IMR-90 (cell line): ENCODE measurements around the gene SCN1B. TPM values are rescaled to one million over a fixed set of nuclear protein-coding genes. Genes with fewer than 3 reads are reported as not detected.

Experiments used
- ATAC-seq: fragments of 200-7000 bp; cut with Tn5 transposase; 2 replicates; pipeline ENCODE4 v1.9.1; 2020; ENCODE audit warnings: low read depth, mild to moderate bottlenecking, moderate library complexity
- BruUV-seq: library from RNA; stranded (reverse); fragments of 400-500 nt; replicated peaks from 2 replicates; lab custom pipeline; 2021; lab: Mats Ljungman, UMichigan
- CTCF ChIA-PET: fragments of 300-600 bp; formaldehyde crosslinking; extraction: SDS; loops from one replicate; lab custom pipeline; 2021; ENCODE audit warnings: antibody characterized with exemption; lab: Yijun Ruan, JAX
- POLR2A ChIA-PET: fragments of 300-600 bp; sonication (Branson Sonifier 250); formaldehyde crosslinking; loops from one replicate; lab custom pipeline; 2022; ENCODE audit warnings: antibody characterized with exemption; ENCODE audit not compliant: unreplicated experiment; lab: Charles Lee
- DNase-seq: peaks from one replicate; pipeline ENCODE4 v3.0.0; 2013
- H2AFZ ChIP-seq: replicated peaks from 2 replicates; pipeline ENCODE3; 2013; ENCODE audit warnings: low read length, mild to moderate bottlenecking; ENCODE audit not compliant: poor library complexity
- H2AK5ac ChIP-seq: 2 replicates; pipeline ENCODE4 v1.6.1; 2013; ENCODE audit warnings: low read depth, low read length, inconsistent platforms
- H2AK9ac ChIP-seq: replicated peaks from 2 replicates; pipeline ENCODE3; 2013; ENCODE audit warnings: mild to moderate bottlenecking, low read depth, low read length, moderate library complexity; ENCODE audit not compliant: poor library complexity
- H2BK120ac ChIP-seq: 2 replicates; pipeline ENCODE4 v1.6.1; 2013; ENCODE audit warnings: low read depth, low read length, inconsistent platforms
- H2BK15ac ChIP-seq: 3 replicates; pipeline ENCODE4 v1.6.1; 2013; ENCODE audit warnings: low read depth, low read length, inconsistent platforms
- H2BK20ac ChIP-seq: 2 replicates; pipeline ENCODE4 v1.6.1; 2013; ENCODE audit warnings: low read depth, mild to moderate bottlenecking, inconsistent platforms, low read length, moderate library complexity
- H2BK5ac ChIP-seq: 2 replicates; pipeline ENCODE4 v1.6.1; 2013; ENCODE audit warnings: mild to moderate bottlenecking, low read depth, low read length, inconsistent platforms; ENCODE audit not compliant: poor library complexity, severe bottlenecking
- H3K14ac ChIP-seq: replicated peaks from 2 replicates; pipeline ENCODE4 v1.6.1; 2013; ENCODE audit warnings: low read depth, low read length, inconsistent platforms
- H3K18ac ChIP-seq: 2 replicates; pipeline ENCODE4 v1.6.1; 2013; ENCODE audit warnings: low read depth, low read length, control low read depth
- H3K23ac ChIP-seq: 2 replicates; pipeline ENCODE4 v1.6.1; 2013; ENCODE audit warnings: low read depth, low read length, inconsistent platforms
- H3K27ac ChIP-seq: 2 replicates; pipeline ENCODE4 v1.5.1; 2013; ENCODE audit warnings: mild to moderate bottlenecking, control low read depth, low read length; ENCODE audit not compliant: insufficient read depth
- H3K27me3 ChIP-seq: 2 replicates; pipeline ENCODE4 v1.6.1; 2013; ENCODE audit warnings: low read length; ENCODE audit not compliant: control insufficient read depth, insufficient read depth
- H3K36me3 ChIP-seq: 2 replicates; pipeline ENCODE4 v1.6.1; 2013; ENCODE audit warnings: low read length, mixed read lengths; ENCODE audit not compliant: control insufficient read depth, insufficient read depth
- H3K4ac ChIP-seq: 2 replicates; pipeline ENCODE4 v1.6.1; 2013; ENCODE audit warnings: low read depth, low read length, inconsistent platforms
- H3K4me1 ChIP-seq: 2 replicates; pipeline ENCODE4 v1.6.1; 2013; ENCODE audit warnings: low read length, mixed read lengths; ENCODE audit not compliant: control insufficient read depth, insufficient read depth
- H3K4me2 ChIP-seq: 2 replicates; pipeline ENCODE4 v1.6.1; 2013; ENCODE audit warnings: low read depth, mild to moderate bottlenecking, control low read depth, low read length, moderate library complexity
- H3K4me3 ChIP-seq: 2 replicates; pipeline ENCODE4 v1.5.1; 2013; ENCODE audit warnings: low read depth, mild to moderate bottlenecking, control low read depth, low read length, moderate library complexity; ENCODE audit not compliant: insufficient read depth
- H3K56ac ChIP-seq: 2 replicates; pipeline ENCODE4 v1.6.1; 2013; ENCODE audit warnings: low read length, inconsistent platforms; ENCODE audit not compliant: insufficient read depth; ENCODE audit errors: extremely low read depth
- H3K79me1 ChIP-seq, 2 experiments: 2 replicates each; pipeline ENCODE4 v1.6.1; 2013; ENCODE audit warnings: low read length in 2 of 2, inconsistent platforms in 1 of 2, low read depth in 1 of 2
- H3K9ac ChIP-seq: 2 replicates; pipeline ENCODE4 v1.6.1; 2013; ENCODE audit warnings: low read depth, low read length, control low read depth
- H3K9me1 ChIP-seq: 2 replicates; pipeline ENCODE4 v1.6.1; 2013; ENCODE audit warnings: low read length, inconsistent platforms; ENCODE audit not compliant: insufficient read depth
- H3K9me3 ChIP-seq: 2 replicates; pipeline ENCODE4 v1.6.1; 2013; ENCODE audit warnings: low read length; ENCODE audit not compliant: control insufficient read depth, insufficient read depth
- H4K20me1 ChIP-seq: 2 replicates; pipeline ENCODE4 v1.6.1; 2013; ENCODE audit warnings: low read length, inconsistent platforms; ENCODE audit not compliant: insufficient read depth
- H4K5ac ChIP-seq: 2 replicates; pipeline ENCODE4 v1.6.1; 2013; ENCODE audit warnings: mild to moderate bottlenecking, low read depth, low read length, control low read depth
- H4K8ac ChIP-seq, 2 experiments: 2 replicates each; pipeline ENCODE4 v1.6.1; 2013; ENCODE audit warnings: low read depth in 2 of 2, low read length in 2 of 2, control low read depth in 1 of 2, inconsistent platforms in 1 of 2
- H4K91ac ChIP-seq: 2 replicates; pipeline ENCODE4 v1.6.1; 2013; ENCODE audit warnings: low read depth, low read length, inconsistent platforms; ENCODE audit not compliant: insufficient read depth
- BHLHE40 ChIP-seq: fragments of 150-350 bp; IDR thresholded peaks from 2 replicates; pipeline ENCODE4 v1.6.1; 2016; ENCODE audit warnings: mild to moderate bottlenecking, low read depth, low read length
- CHD1 ChIP-seq: IDR thresholded peaks from 2 replicates; pipeline ENCODE4 v1.6.1; 2012; ENCODE audit warnings: low read depth, low read length, improper control_type of control experiment
- CTCF ChIP-seq: conservative IDR thresholded peaks from 2 replicates; pipeline ENCODE4 v1.5.1; 2012; ENCODE audit warnings: mild to moderate bottlenecking, low read depth, low read length, improper control_type of control experiment
- ELK1 ChIP-seq: fragments of 150-350 bp; IDR thresholded peaks from 2 replicates; pipeline ENCODE4 v1.6.1; 2016; ENCODE audit warnings: low read depth, mild to moderate bottlenecking, low read length, moderate library complexity, borderline replicate concordance
- FOS ChIP-seq: fragments of 150-350 bp; IDR thresholded peaks from 2 replicates; pipeline ENCODE4 v1.6.1; 2016; ENCODE audit warnings: low read depth, low read length
- MAFK ChIP-seq: IDR thresholded peaks from 2 replicates; pipeline ENCODE4 v1.6.1; 2012; ENCODE audit warnings: low read depth, low read length, improper control_type of control experiment
- MAZ ChIP-seq: IDR thresholded peaks from 2 replicates; pipeline ENCODE4 v1.6.1; 2012; ENCODE audit warnings: low read depth, mild to moderate bottlenecking, low read length, improper control_type of control experiment, moderate library complexity, borderline replicate concordance
- MXI1 ChIP-seq: IDR thresholded peaks from 2 replicates; pipeline ENCODE4 v1.6.1; 2012; ENCODE audit warnings: low read depth, mild to moderate bottlenecking, low read length, moderate library complexity, borderline replicate concordance
- NFE2L2 ChIP-seq: fragments of 150-350 bp; IDR thresholded peaks from 2 replicates; pipeline ENCODE4 v1.6.1; 2016; ENCODE audit warnings: low read depth, mild to moderate bottlenecking, low read length
- POLR2A ChIP-seq: IDR thresholded peaks from 2 replicates; pipeline ENCODE4 v1.6.1; 2012; ENCODE audit warnings: mild to moderate bottlenecking, low read depth, low read length
- RAD21 ChIP-seq: IDR thresholded peaks from 2 replicates; pipeline ENCODE4 v1.6.1; 2012; ENCODE audit warnings: low read length, improper control_type of control experiment
- RCOR1 ChIP-seq: IDR thresholded peaks from 2 replicates; pipeline ENCODE4 v1.6.1; 2012; ENCODE audit warnings: mild to moderate bottlenecking, low read length, improper control_type of control experiment; ENCODE audit not compliant: insufficient replicate concordance
- RFX5 ChIP-seq: IDR thresholded peaks from 2 replicates; pipeline ENCODE4 v1.8.0; 2012; ENCODE audit warnings: low read depth, mild to moderate bottlenecking, low read length, moderate library complexity
- SMC3 ChIP-seq: fragments of 150-350 bp; IDR thresholded peaks from 2 replicates; pipeline ENCODE4 v1.6.1; 2016; ENCODE audit warnings: low read depth, mild to moderate bottlenecking, antibody characterized with exemption, low read length, moderate library complexity
- USF2 ChIP-seq: fragments of 150-350 bp; IDR thresholded peaks from 2 replicates; pipeline ENCODE4 v1.6.1; 2017; ENCODE audit warnings: mild to moderate bottlenecking, antibody characterized with exemption, low read length, low read depth
- WGBS, 2 experiments: methylation state at CpG; one replicate each; pipeline versions ENCODE4 v1.1.5 to v1.1.7; 2013; ENCODE audit warnings: missing lambda C conversion rate in 2 of 2; ENCODE audit not compliant: insufficient read length in 1 of 2; ENCODE audit errors: extremely low coverage in 2 of 2; 5-methylcytosine and 5-hydroxymethylcytosine counted together
- dilution Hi-C: fragments of 300-500 bp; cut with HindIII; formaldehyde crosslinking; loops from one replicate; pipeline ENCODE4 v1.14.3; 2018; ENCODE audit warnings: low sequenced_read_pairs; ENCODE audit not compliant: unreplicated experiment
- in situ Hi-C: fragments of 300-500 bp; cut with MboI; formaldehyde crosslinking; loops from 3 replicates; pipeline ENCODE4 v1.14.3; 2019; ENCODE audit warnings: low sequenced_read_pairs, inconsistent platforms, mixed read lengths
- intact Hi-C: fragments of 100-400 bp; cut with micrococcal nuclease; formaldehyde crosslinking; loops from 2 replicates; pipeline ENCODE4 v1.10.0; 2022
- polyA plus RNA-seq, 3 experiments: library from polyadenylated mRNA; depleted of rRNA; stranded (reverse); fragments of >200 nt; gene quantifications; 2 replicates each; pipeline ENCODE4 v1.2.3, GENCODE V29; 2012; ENCODE audit warnings: low replicate concordance in 1 of 3
- total RNA-seq: library from RNA; depleted of rRNA; stranded (reverse); fragments of >200 nt; gene quantifications from 2 replicates; pipeline ENCODE4 v1.2.3, GENCODE V29; 2012

SCN1B gene
- total and polyA plus RNA-seq, 2 of the 4 experiments (the other 2 are of a cell fraction), result 2.0 to 9.6 TPM

GRCh38 chr19:35073941-35074340 lies 43.7 kb downstream of the SCN1B start:
- Histone ChIP-seq H3K36me3 (no peaks in the 10 kb centered on the region), H4K91ac (no peak overlapping the region), H3K4me2 (no peak overlapping the region), H3K4me3 (no peak overlapping the region), H2AFZ (no peak overlapping the region), H3K27me3 (peaks cover 7% of the 10 kb centered on the region), H4K20me1 (no peaks in the 10 kb centered on the region), H2BK5ac (no peak overlapping the region), H2BK15ac (no peak overlapping the region), H2AK5ac (no peak overlapping the region), H2BK20ac (no peak overlapping the region), H4K5ac (no peak overlapping the region), H3K9me1 (no peaks in the 10 kb centered on the region), H3K27ac (no peak overlapping the region), H3K4me1 (no peaks in the 10 kb centered on the region), H3K56ac (no peak overlapping the region), H3K23ac (no peak overlapping the region), H2AK9ac (no peak overlapping the region), H3K14ac (no peak overlapping the region), H3K9me3 (peaks cover 7% of the 10 kb centered on the region), H3K4ac (no peak overlapping the region), H2BK120ac (no peak overlapping the region), H3K9ac (no peak overlapping the region), H3K18ac (no peak overlapping the region), H3K79me1 (no peaks in the 10 kb centered on the region), H4K8ac (no peak overlapping the region)
- BruUV-seq, result no TSS peak
- TF ChIP-seq BHLHE40 (no peak), NFE2L2 (no peak), CHD1 (no peak), MAZ (no peak), USF2 (no peak), MAFK (no peak), RFX5 (no peak), RAD21 (no peak), SMC3 (no peak), MXI1 (no peak), FOS (no peak), RCOR1 (no peak), POLR2A (no peak), ELK1 (no peak), CTCF (no peak)
- ATAC-seq, result no peak
- DNase-seq, result no peak
- WGBS, 2 experiments, result no CpG with 5 or more reads among the region's 8 CpGs
- CTCF ChIA-PET, result no interaction called here
- dilution Hi-C loops (no loop called here), in situ Hi-C loops (no loop called here), intact Hi-C loops (no loop called here)
- POLR2A ChIA-PET, result no interaction called here
